GM12878 (cell line): ENCODE results near the gene FAM98C. TPM values are rescaled to one million over a fixed set of nuclear protein-coding genes. Genes with fewer than 3 reads are reported as not detected.

ENCODE experiments used
- ATAC-seq: fragments of 200-7000 bp; cut with Tn5 transposase; 3 replicates; pipeline ENCODE4 v1.9.1; 2020; ENCODE audit warnings: mild to moderate bottlenecking, moderate library complexity
- BruUV-seq: library from RNA; stranded (reverse); fragments of 400-500 nt; replicated peaks from 2 replicates; lab custom pipeline; 2021; lab: Mats Ljungman, UMichigan
- CTCF ChIA-PET: fragments of 300-600 bp; sonication (Branson Sonifier 250); formaldehyde crosslinking; extraction: SDS; loops from one replicate; lab custom pipeline; 2021; ENCODE audit warnings: inconsistent platforms; lab: Yijun Ruan, JAX
- POLR2A ChIA-PET: fragments of 350-600 bp; formaldehyde crosslinking; extraction: SDS; loops from one replicate; lab custom pipeline; 2021; ENCODE audit warnings: inconsistent platforms; lab: Charles Lee
- RAD21 ChIA-PET: fragments of 300-600 bp; sonication (Branson Sonifier 250); formaldehyde crosslinking; loops from one replicate; lab custom pipeline; 2023; ENCODE audit warnings: antibody characterized with exemption; ENCODE audit not compliant: unreplicated experiment; lab: Charles Lee
- SMC1A ChIA-PET: fragments of 300-600 bp; sonication (Branson Sonifier 250); formaldehyde crosslinking; loops from one replicate; lab custom pipeline; 2023; ENCODE audit not compliant: unreplicated experiment, uncharacterized antibody; lab: Charles Lee
- DNase-seq: peaks from one replicate; pipeline ENCODE4 v3.0.0-alpha.2; 2011; ENCODE audit warnings: low read depth, low spot score
- FAIRE-seq: peaks from 3 replicates; lab custom pipeline; 2011; peaks lifted over from hg19 to GRCh38; lab: Jason Lieb, UNC
- H2AFZ ChIP-seq: 2 replicates; pipeline ENCODE4 v1.6.0; 2011; ENCODE audit warnings: low read depth, low read length, control low read depth; ENCODE audit not compliant: control insufficient read depth
- H3K27ac ChIP-seq: 2 replicates; pipeline ENCODE4 v1.5.1; 2011; ENCODE audit warnings: control low read depth; ENCODE audit not compliant: control insufficient read depth, insufficient read depth
- H3K27me3 ChIP-seq, 2 experiments: replicated peaks in 1 of 2; 2 replicates each; pipeline versions ENCODE4 v1.6.0 to v1.6.1; 2011; ENCODE audit warnings: low read length in 1 of 2; ENCODE audit not compliant: control insufficient read depth in 2 of 2, insufficient read depth in 2 of 2
- H3K36me3 ChIP-seq, 2 experiments: 2 replicates each; pipeline ENCODE4 v1.5.1; 2011; ENCODE audit warnings: low read length in 1 of 2; ENCODE audit not compliant: control insufficient read depth in 2 of 2, insufficient read depth in 2 of 2
- H3K4me1 ChIP-seq: 2 replicates; pipeline ENCODE4 v1.6.1; 2011; ENCODE audit warnings: mild to moderate bottlenecking, low read length, moderate library complexity, mixed read lengths; ENCODE audit not compliant: control insufficient read depth, insufficient read depth
- H3K4me2 ChIP-seq: 2 replicates; pipeline ENCODE4 v1.6.0; 2011; ENCODE audit warnings: control low read depth; ENCODE audit not compliant: control insufficient read depth, insufficient read depth
- H3K4me3 ChIP-seq: fragments of 200-600 bp; sonication (generic); 2 replicates; pipeline ENCODE4 v1.5.1; 2016
- H3K79me2 ChIP-seq: 2 replicates; pipeline ENCODE4 v1.6.0; 2011; ENCODE audit warnings: low read length; ENCODE audit not compliant: control insufficient read depth, insufficient read depth
- H3K9ac ChIP-seq: 2 replicates; pipeline ENCODE4 v1.8.0; 2011; ENCODE audit warnings: low read length, control low read depth, mixed read lengths; ENCODE audit not compliant: control insufficient read depth, insufficient read depth
- H3K9me3 ChIP-seq: replicated peaks from 3 replicates; pipeline ENCODE4 v1.5.1; 2011; ENCODE audit warnings: mild to moderate bottlenecking, low read length; ENCODE audit not compliant: control insufficient read depth, insufficient read depth
- H4K20me1 ChIP-seq: 2 replicates; pipeline ENCODE4 v1.6.0; 2011; ENCODE audit not compliant: control insufficient read depth, insufficient read depth
- DPF2 ChIP-seq: fragments of 450-650 bp; IDR thresholded peaks from 2 replicates; pipeline ENCODE4 v1.6.1; 2017; ENCODE audit warnings: mild to moderate bottlenecking
- ZBTB40 ChIP-seq: fragments of 450-650 bp; IDR thresholded peaks from 2 replicates; pipeline ENCODE4 v1.6.1; 2016; ENCODE audit warnings: mild to moderate bottlenecking, moderate library complexity, borderline replicate concordance
- WGBS: methylation state at CpG from one replicate; pipeline ENCODE4 v1.1.6; 2016; ENCODE audit warnings: low lambda C conversion rate; ENCODE audit not compliant: insufficient replicate concordance, insufficient coverage; ENCODE audit errors: missing lambda C conversion rate; 5-methylcytosine and 5-hydroxymethylcytosine counted together
- in situ Hi-C: fragments of 300-500 bp; cut with MboI; formaldehyde crosslinking; loops from 9 replicates; pipeline ENCODE4 v1.14.3; 2018; ENCODE audit warnings: mixed read lengths
- intact Hi-C: fragments of 100-400 bp; cut with micrococcal nuclease; formaldehyde crosslinking; loops from one replicate; pipeline ENCODE4 v1.14.2; 2022; ENCODE audit not compliant: unreplicated experiment
- polyA plus RNA-seq, 11 experiments: library from polyadenylated mRNA; depleted of rRNA in 4 of 11; unstranded in 6 of 11; stranded (reverse) in 5 of 11; fragments of >200 nt; fragmentation: Nextera tagmentation in 4 of 11; fragmentation: Illumina TruSeq in 1 of 11; extraction: Ambion mirVana in 4 of 11; extraction: Trizol in 1 of 11; gene quantifications; 1 replicate in 1 of 11; 2 replicates in 10 of 11; pipeline versions ENCODE4 v1.2.1 to v1.2.3, GENCODE V29; 2011 to 2016; ENCODE audit warnings: inconsistent platforms in 2 of 11, missing spikeins in 2 of 11, low read depth in 1 of 11
- total RNA-seq, 4 experiments: library from RNA; depleted of rRNA in 3 of 4; stranded (reverse); fragments of >200 nt in 3 of 4; fragmentation: Illumina TruSeq in 1 of 4; extraction: Trizol in 1 of 4; gene quantifications; 2 replicates each; pipeline versions ENCODE4 v1.2.1 to v1.2.3, GENCODE V29; 2013 to 2021

The FAM98C gene
- total and polyA plus RNA-seq, 10 of the 15 experiments (the other 5 are each of a cell fraction or from before 2014, with no cell fraction given) = 1.4 to 17.2 (median 9.5) TPM

DNA sequence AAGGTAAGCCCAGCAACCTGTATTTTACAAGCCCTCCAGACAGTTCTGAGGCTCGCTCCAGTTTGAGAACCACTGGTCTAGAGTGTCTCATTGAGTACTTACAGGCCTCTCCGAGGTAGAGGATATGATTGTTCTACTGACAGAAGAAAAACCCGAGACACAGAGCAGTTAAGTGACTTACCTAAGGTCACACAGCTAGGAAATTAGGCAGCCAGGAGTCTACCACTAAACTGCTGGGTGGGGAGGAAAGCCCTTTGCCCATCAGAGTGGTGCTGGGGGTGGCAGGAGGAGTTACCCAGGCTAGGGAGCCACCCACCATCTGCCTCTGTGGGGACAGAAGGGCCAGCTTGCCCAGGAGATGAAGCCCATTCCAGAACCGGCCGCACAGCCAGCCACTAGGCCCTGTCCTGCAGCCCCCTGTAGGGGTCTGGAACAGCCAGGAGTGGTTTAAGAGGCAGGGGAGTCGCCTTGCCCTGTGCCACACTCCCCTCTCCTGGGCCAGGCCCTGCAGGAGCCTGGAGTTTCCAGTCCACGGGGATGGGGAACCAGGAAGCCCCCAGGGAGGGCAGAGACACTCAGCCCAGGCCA lies 22.4 kb downstream of the FAM98C start:
- H3K27me3 ChIP-seq = no peaks in the 10 kb centered on the region
- RAD21 ChIA-PET = interaction anchor here (1.0 to 1.3 kb wide), 2 partner anchors 21 to 22 kb away, joined by 4 to 5 read pairs; partner anchors contain the start of gene FAM98C
- no peak for TF ChIP-seq ZBTB40
- no peak for TF ChIP-seq DPF2
- H3K4me2 ChIP-seq = peak overlapping the region; percentile 19
- BruUV-seq = no TSS peak
- ATAC-seq (no peak), FAIRE-seq (no peak), DNase-seq (no peak)
- H4K20me1 ChIP-seq = no peaks in the 10 kb centered on the region
- H3K79me2 ChIP-seq = no peaks in the 10 kb centered on the region
- peak overlapping the region; percentile 11; the same call in 1 of the 2 replicates for H3K9ac ChIP-seq
- no peaks in the 10 kb centered on the region for H3K9me3 ChIP-seq
- 69% methylated on average over 7 of the region's 7 CpGs for WGBS
- H3K4me3 ChIP-seq = peak overlapping the region; percentile 44; the same call in 1 of the 2 replicates
- peaks cover 16% of the 10 kb centered on the region for H3K4me1 ChIP-seq
- H3K27ac ChIP-seq = no peak overlapping the region
- in situ Hi-C loops (no loop called here), intact Hi-C loops (no loop called here)
- H2AFZ ChIP-seq = peak overlapping the region; percentile 37; the same call in 1 of the 2 replicates
- CTCF ChIA-PET = interaction anchor here (0.7 to 2.1 kb wide), 3 partner anchors 21 to 198 kb away, joined by 3 to 9 read pairs (median 4); partner anchors contain the start of gene FAM98C
- POLR2A ChIA-PET = interaction anchor here (0.6 kb wide), 1 partner anchor 93 kb away, joined by 3 read pairs; no protein-coding TSS in a partner anchor
- no peaks in the 10 kb centered on the region for H3K36me3 ChIP-seq
- SMC1A ChIA-PET = interaction anchor here (0.8 to 3.7 kb wide), 2 partner anchors 16 to 21 kb away, joined by 3 to 17 read pairs; partner anchors contain the start of gene FAM98C
